ENCODE measurements around the gene PSKH1.

DNA sequence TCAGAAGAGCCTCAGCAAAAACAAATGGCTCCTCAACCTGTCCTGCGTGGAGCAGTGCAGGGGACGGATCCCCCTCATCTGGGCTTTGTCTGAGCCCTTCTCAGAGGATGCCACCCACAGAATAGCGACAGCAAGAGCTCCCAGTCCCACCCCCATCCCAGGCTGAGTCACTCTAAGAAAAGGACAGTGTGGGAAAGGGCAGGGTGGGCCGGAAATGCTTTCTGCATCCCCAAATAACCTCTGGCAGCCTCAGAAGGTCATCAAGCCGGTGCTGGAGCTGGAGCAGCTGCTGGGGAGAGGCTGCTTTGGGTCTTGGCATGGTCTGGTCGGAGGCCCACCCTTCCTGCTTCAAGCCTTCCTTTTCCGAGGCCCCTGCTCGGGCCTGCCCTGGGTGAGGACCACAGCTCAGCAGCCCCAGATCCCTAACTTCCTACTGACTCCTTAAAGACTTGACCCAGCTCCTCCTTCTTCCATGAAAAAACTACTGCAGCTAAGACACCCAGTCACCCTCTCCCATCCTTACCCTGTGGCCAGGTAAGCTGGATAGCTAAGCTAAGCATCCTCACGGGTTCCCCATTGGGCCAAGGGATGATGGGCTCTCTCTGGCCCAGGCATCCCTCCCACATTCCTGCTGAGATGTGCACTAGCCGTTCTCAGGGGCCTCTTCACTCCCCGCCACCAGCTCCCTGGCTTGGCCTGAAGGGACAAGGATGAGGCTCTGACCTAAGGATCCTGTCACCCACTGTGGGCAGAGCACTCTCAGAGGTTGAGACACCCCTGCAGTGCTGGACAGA lies 66.7 kb downstream of the PSKH1 start:
- TF ChIP-seq, protein P1, sequence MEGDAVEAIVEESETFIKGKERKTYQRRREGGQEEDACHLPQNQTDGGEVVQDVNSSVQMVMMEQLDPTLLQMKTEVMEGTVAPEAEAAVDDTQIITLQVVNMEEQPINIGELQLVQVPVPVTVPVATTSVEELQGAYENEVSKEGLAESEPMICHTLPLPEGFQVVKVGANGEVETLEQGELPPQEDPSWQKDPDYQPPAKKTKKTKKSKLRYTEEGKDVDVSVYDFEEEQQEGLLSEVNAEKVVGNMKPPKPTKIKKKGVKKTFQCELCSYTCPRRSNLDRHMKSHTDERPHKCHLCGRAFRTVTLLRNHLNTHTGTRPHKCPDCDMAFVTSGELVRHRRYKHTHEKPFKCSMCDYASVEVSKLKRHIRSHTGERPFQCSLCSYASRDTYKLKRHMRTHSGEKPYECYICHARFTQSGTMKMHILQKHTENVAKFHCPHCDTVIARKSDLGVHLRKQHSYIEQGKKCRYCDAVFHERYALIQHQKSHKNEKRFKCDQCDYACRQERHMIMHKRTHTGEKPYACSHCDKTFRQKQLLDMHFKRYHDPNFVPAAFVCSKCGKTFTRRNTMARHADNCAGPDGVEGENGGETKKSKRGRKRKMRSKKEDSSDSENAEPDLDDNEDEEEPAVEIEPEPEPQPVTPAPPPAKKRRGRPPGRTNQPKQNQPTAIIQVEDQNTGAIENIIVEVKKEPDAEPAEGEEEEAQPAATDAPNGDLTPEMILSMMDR (tag by site-specific recombination; IDR thresholded peaks at IDR 0.05) = no peak
- TF ChIP-seq ZBTB21 (tag by site-specific recombination; IDR thresholded peaks at IDR 0.05) (no peak), ZNF791 (tag by site-specific recombination; IDR thresholded peaks at IDR 0.05) (no peak), RBAK (tag by site-specific recombination; IDR thresholded peaks at IDR 0.05) (no peak), ZBTB8A (tag by site-specific recombination; IDR thresholded peaks at IDR 0.05) (no peak)
- TF ChIP-seq, protein P2, sequence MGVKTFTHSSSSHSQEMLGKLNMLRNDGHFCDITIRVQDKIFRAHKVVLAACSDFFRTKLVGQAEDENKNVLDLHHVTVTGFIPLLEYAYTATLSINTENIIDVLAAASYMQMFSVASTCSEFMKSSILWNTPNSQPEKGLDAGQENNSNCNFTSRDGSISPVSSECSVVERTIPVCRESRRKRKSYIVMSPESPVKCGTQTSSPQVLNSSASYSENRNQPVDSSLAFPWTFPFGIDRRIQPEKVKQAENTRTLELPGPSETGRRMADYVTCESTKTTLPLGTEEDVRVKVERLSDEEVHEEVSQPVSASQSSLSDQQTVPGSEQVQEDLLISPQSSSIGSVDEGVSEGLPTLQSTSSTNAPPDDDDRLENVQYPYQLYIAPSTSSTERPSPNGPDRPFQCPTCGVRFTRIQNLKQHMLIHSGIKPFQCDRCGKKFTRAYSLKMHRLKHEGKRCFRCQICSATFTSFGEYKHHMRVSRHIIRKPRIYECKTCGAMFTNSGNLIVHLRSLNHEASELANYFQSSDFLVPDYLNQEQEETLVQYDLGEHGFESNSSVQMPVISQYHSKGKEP (tag by site-specific recombination; IDR thresholded peaks at IDR 0.05) = no peak
